ELR (cell line): ENCODE measurements around the gene CTNNBL1.

Experiments used
- DNase-seq: peaks from one replicate; pipeline ENCODE4 v3.0.0-alpha.2; 2015; ENCODE audit warnings: low read depth

CTNNBL1 gene

DNA sequence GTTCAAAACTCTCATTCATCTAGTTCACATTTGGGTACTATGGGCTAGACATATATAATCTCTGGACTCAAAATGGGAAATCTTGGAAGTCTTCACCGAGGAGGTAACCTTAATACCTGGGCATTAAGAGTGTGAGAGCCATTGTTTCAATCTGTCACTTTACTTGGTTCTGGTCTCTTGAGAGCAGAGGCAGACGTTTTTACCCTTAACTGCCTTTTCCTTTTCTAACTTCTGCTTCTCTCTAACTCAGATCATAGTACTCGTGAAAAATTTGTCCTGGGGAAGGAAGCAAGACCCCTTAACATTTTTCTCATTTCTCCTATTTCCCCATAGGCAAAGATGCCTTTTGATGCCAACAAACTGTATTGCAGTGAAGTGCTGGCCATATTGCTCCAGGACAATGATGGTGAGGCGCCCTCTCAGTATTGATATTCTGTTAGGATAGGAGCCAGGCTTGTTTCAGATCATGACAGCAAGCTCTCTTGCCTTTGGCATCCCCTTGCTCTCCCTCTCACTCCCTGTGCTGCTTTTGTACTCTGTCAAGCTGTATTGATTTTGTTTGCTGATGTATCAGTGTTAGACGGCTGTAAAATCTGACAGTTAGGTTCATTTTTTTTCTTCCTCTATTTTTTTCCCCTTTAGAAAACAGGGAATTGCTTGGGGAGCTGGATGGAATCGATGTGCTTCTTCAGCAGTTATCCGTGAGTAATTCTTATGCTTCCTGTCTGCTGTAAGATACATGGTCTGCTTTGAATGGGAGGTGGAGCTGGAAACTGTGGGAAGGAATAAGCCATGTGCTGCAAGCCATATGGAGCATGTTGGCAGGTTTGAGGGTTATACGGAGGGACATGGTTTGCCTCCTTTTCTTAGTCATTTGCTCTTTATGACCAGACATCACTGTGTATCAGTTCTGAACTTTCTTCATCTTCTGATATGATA, 83.5 kb downstream of the CTNNBL1 start:
- DNase-seq, result no peak

DNA sequence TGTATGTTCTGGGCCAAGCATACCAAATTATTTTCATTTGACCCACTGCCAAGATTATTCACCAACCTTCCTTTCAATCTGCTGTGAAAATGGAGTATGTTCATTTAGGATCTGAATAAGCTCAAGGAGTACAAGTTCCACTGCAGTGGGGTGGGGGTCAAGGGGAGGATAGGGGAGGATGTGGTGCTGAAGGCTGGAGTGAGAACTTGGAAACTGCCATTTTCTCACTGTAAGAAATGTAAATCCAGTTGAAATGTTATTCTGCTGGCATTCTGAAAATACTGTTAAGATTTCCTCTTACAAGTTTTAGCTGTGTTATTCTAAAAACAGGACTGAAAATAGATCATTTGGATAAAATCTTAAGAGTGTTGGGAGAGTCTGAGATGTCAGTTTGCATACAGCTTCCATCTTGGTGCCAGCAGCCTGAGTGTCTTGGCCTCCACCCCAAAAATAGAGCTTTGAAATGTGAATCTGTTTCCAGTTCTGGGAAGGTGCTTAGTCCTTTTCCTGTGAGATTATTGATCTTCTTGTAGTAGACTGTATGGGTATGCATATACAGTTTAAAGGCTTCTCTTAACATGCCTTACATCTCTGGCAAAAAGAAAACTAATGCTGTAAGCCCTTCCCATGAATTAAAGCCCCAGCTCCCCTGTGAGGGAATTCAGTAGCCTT, 84.3 kb downstream of the CTNNBL1 start:
- no peak for DNase-seq

DNA sequence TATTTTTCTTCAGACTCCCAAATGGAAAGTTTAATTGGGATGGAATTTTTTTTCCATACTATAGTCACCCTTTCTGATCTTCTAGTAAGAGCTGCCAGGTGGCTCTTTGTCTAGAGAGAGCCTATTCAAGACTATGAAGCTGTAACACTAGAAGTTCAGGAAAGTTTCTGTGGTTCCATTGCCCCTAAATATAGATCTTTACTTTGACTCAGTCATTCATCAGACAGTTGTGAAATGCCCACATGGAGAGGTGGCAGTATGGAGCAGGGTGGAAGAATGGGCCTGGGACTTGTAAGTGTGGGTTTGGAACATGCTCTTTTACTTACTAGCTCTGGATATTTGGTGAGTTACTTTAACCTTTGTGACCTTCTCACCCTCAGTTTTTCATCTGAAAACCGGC, 87.8 kb downstream of the CTNNBL1 start:
- peak; percentile 8 for DNase-seq

DNA sequence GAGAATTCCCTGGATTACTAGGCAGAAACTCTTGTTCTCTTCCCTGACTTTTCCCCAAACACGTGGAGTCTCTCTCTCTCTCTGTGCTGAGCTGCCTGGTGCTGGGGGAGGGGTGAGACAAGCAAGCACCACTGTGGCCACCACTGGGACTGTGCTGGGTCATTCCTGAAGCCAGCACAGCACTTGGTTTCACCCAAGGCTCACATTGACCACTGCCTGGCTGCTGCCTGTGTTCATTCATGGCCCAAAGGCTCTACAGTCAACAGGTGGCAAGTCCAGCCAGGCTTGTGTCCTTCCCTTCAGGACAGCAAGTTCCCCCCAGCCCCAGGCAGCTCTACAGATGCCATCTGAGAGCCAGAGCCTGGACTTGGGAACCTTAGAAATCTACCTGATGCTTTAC, 92.2 kb downstream of the CTNNBL1 start:
- DNase-seq, result no peak

DNA sequence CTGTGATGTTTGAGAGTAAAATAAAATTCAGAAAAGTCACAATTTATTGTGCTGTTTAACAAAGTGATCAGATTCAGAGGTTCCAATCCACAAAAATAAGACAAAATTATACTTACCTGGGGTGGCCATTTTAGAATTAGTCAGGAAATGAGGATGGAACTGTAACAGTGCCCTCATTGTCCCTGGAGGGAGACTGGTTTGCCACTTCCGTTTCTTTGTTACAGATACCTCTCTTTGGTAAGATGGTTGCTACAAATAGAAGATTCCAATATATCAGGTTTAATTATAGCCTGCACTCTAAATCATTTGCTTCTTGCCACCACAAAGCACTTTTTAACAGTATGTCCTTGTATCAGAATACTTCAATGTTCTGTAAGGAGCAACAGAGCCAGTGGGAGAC, 95.6 kb downstream of the CTNNBL1 start:
- DNase-seq, result no peak

DNA sequence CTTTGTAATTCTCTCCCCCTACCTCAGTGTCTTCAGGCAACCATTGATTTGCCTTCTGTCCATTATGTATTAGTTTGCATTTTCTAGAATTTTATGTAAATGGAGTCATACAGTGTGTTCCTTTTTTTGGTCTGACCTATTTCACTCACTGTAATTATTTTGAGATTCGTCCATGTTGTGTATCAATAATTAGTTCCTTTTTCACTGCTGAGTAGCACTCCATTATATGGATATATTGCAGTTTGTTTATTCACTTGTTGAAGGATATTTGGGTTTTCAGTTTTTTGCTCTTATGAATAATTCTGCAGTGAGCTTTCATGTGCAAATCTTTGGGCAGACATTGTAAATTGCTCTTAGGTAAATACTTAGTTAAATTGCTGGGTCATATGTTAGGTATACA, 97.1 kb downstream of the CTNNBL1 start:
- DNase-seq, result no peak

DNA sequence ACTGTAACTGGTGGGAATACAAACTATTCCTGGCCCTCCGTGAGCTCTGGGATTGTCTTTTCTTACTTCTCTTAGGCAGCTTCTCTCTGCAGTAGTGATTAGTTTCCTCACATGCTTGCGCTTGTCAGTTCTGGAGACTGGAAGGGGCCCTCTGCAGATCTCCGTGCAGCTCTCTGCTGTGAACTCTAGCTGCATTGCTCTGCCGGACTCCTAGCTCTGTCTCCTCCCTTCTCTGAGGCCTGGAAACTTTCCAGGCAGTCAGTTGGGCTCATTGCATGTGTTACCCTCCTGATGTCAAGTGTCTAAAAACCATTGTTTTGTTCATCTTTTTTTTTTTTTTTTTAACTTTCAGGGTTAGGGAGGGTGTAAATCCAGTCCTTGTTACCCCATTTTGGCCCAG, 102.3 kb downstream of the CTNNBL1 start:
- DNase-seq, result no peak

DNA sequence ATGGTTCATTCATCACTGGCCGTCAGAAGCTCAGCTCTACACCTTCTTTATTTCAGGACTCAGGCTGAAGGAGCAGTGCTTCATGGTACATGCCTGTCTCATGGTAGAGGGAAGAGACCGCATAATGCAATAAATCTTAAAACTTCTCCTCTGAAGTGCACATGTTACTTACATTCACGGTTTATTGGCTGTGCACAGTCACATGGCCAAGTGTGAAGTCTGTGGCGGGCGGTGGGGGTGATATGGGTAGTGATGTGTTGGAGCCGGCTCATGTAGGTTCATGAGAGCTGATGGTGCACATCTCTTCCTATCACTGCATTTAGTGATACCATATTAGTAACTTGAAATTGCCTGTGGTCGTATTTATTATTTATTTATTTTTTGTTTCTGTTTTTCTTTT, 102.9 kb downstream of the CTNNBL1 start:
- DNase-seq, result no peak

DNA sequence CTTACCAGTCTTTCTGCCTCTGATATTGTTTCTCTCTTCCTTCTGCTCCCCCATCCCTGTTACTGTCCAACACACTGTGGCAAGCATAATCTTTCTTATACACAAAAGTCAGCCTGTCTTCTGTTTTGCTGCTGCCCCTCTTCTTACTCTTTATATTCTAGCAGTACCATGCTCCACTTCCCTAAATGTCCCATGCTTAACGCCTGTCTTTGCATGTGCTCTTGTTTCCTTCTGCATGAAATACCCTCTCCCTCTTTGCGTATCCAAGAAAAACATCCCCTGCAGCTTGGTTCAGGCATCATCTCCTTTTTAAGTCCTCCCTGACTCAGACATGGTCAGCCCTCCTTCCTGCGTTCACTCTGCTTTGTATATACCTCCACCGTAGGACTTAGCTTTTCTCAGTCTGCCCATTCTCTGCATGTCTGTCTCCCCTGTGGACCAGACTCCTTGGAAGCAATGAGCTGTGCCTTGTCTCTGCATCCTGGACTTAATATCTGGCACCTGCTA, 103.9 kb downstream of the CTNNBL1 start:
- no peak for DNase-seq

DNA sequence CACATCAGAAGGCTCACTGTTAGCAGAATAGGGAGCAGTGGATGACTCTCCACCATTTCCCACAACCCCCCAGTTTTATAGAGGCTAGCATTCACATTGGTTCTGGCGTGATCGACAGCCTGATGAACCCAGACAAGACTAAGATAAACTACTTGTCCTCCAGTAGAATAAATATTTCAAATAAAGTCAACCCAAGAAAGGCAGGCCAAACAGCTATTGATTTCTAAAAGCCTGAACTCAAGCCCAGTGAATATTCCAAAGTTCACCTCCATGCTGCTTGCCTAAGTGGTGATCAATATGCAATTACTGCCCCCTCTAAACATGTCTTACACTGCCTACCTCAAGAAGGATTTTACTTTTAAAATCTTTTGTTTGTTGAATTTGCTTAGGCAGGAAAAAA, 104.5 kb downstream of the CTNNBL1 start:
- no peak for DNase-seq

DNA sequence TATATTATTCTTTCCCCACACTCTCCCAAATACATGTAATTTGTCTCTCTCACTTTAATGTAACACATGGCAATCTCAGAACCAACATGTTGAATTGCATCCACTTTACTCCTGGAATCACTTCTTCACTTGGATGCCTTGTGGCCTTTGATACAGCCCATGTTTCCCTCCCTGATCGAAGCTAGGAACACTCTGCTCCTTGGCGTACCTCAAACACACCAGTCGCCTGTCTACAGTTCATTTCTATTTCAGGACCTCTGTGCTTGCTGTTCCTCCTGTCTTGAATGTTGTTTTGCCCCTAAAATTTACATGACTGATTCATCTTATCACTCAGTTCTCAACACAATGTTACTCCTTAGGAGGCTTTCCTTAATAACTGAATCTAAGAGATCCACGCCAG, 106.8 kb downstream of the CTNNBL1 start:
- no peak for DNase-seq

DNA sequence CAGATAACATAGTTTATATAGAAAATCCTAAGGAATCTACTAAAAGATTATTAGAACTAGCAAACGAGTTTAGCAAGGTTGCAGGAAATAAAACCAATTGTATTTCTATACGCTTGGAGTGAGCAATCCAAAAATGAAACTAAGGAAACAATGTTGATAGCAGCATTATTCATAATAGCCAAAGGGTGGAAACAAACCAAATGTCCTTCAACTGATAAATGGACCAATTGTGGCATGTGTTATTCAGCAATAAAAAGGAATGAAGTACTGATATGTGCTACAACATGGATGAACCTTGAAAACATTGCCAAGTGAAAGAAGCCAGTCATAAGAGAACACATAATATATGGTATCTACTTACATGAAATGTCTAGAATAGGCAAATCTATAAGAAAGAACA, 108.1 kb downstream of the CTNNBL1 start:
- DNase-seq, result no peak

DNA sequence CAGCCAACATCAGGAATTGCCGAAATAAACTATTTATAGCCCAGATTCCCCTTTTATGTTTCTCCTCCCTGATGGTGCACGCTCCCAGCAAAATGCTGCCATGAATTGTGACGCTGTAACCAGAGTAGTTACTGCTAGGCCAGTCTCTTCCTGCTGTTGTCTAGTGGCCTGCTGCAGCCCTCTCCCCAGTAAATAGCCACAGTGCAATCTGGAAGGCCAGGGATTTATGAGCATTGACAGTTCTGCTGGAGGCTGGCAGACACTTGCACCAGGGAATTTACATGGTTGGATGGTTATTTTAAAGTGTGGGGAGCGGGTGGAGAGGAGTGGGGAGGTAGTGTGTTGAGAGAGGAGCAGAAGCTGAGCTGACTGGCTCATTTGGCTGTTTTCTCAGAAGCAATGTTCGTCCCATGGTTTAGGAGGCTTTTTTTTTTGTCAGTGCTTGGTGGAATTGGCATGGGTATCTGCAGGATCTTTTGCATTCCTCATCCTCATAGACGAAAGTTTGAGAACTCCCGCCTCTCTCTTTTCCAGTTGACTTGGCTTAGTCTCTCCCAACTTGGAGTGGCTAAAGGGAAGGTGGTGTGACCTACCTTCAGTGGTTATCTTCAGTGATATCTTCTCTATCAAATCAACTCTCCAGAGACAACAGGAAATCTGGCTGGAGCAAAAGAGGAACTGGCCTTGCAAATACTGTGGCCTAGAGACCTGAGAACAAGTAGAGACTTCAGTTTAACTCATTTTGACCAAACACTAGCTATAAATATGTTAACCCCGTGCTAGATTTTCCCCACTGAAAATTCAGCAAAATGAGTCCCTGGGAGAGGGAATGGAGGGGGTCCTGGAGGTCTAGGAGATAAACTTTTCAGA, 109.8 kb downstream of the CTNNBL1 start:
- DNase-seq, result no peak

DNA sequence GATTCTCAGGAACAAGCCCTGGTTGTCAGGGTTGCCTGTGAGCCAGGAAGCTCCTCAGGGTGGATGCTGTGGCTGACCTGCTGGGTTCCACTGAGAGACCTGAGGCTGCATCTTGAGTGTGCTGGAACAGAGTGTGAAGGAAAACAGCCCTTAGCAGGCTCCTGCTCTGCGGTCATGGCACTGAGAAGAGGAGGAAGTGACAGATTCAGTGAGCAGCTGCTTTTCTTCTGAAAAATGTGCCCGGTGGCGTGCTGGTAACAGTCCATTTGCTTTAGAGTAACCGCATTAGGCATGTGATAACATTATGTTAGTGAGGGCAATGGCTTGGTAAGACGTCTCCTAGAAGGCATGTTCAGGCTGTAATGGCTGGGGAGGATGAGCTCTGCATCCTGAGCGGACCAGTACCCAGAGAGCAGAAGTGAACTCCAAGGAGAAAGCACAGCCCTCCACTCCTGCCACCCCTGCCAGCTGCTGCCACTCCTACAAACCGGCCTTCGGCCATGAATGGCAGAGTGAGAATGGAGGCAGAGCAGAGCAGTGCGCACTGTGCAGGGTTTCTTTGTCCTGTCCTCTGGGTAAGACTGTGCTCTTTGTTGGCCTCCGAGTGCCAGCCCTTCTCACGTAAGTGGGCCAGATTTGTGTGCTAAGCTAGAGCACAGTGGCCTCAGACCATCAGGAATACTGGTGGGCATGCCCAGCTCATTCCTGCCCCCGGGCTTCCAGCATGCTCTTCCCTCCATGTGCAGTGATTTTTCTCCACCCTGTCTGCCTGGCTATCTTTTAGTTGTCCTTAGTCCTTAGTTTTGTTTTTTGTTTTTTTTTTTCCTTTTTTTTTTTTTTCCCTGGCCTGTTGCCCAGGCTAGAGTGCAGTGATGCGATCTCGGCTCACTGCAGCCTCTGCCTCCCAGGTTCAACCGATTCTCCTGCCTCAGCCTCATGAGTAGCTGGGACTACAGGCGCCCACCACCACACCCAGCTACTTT, 111.0 kb downstream of the CTNNBL1 start:
- DNase-seq, result no peak

DNA sequence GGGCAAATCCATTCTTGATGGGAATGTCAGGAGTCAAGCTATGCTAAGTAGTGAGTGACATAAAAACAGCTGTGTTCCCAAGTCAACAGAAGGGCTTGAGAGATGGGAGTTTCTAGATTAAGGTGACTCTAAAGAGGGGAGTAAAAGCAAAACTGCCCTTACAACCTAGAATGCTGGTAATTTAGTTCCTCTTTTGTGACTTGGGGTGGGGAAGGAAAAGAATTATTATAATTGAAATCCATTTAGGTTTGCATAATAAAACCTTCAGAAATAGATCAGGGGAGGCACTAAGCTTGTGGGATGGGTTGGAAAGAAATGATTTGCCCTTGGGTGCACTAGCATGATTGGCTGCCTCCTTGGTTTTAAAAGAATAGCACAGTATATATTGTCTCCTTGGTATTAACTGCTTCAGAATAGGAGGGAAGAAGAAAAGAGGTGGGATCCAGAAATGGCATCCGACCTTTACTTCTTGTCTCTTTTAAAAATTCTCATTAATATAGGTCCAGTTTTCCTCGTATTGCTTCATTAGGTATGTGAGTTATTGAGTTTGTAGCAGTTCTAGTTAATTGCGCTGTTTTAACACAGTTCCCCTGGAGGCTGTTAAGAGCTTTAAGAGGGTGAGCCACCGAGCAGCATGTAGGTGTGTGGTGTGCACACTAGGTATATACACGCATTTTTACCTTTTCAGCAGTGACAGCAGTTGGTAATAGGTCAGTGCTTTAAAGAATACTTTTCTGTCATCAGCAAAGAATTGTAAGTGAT, 113.8 kb downstream of the CTNNBL1 start:
- DNase-seq, result no peak

DNA sequence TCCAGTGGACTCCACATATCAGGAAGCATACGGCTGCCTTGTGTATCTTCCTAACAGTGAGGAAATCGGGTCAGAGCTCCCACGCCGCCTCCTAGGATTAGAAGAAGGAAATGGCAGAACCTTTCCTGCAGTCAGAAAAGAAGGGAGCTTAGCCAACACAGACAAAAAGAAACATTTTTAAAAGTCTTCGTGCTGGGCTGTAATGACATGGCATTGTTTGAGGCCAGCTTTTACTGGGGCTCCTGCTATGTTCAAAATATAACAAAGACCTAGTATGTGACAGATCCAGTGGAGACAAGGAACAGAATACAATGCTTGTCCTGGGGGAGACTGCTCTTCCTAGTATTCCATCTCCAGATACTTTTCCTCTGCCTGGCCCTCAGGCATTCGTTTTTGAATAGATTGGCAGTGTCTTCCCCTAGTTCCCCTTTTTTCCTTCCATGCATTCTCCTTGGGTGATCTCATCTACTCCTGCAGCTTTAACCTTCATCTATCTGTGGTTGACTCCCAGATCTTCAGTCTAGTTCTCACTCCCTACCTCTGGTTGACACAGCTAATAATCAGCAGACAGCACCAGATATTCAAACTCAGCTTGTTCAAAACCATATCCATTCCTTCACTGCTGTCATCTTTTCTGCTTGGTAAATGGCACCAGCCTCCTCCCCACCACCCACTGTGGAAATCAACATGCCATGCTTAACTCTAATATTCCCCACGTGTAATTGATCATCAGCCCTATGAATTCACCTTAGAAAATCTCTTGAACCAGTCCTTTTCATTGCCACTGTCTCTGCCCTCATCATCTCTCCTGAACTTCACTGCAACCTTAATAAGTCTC, 114.6 kb downstream of the CTNNBL1 start:
- no peak for DNase-seq

DNA sequence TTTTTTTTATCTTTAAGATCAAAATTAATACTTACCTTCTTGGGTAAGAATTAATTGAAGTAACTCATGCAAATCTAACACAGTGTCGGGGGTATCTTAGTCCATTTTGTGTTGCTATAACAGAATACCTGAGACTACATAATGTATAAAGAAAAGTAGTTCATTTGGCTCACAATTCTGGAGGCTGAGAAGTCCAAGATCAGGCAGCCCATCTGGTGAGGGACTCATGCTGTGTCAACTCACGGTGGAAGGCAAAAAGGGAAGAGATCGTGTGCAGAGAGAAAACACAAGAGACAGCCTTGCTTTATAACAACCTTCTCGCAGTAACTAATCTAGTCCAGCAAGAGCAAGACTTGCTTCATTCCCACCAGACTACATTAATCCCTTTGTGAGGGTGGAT, 116.2 kb downstream of the CTNNBL1 start:
- no peak for DNase-seq

DNA sequence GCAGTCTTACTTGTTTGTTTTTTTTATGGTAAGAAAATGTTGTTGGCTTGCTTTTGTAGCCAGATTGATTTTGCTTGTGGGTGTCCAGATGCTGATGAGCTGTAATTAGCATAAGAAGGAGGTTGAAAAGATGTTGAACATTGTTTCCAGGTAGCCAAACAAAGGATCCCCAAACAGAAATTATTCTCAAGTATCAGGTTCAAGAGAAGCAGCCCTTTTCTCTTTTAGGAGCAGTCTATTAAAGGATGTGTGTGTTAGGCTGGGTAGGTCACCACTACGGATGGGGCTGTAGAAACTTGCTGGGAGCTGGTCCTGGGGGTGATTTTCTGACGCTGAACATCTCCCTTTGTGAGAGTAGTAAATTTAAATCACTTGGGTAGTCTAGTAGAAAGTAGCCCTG, 122.2 kb downstream of the CTNNBL1 start:
- no peak for DNase-seq

DNA sequence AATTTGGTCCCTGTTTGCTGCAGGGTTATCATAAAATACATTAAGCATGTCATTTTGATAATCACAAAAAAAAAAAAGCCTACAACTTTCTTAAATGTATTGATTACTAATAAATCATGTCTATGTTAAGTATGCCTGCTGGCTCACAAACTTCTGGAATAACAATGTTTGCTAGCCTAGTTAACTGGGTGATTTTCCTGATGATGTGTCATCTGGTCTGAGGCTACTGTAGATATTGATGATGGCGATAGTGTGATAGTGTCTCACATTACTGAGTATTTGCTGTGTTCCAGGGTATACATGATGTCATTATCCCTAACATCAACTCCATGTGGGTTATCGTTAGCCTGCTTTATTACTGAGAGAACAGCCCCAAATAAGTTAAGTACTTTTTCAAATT, 122.9 kb downstream of the CTNNBL1 start:
- peak; percentile 2 for DNase-seq
